ENCODE results near the gene CADPS.

DNA sequence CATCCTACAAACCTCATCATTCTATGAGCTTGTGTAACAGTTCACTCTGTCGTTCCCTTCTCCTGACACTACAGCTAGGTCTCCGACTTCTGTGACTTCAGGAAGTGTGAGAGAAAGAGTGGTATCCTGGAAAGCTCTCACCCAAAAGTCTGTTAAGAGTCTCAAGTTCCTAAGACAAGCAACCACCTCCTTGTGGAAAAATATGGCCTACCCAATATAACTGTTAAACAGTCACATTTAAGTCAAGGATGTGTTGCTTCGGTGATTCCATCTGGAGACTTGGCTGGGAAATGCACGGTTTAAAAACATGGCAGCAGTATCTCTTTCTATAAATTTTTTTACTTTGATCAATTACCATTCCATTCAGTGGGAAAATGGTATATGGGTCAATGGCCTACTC is 515.7 kb downstream of the CADPS start:
- TF ChIP-seq, protein P1, sequence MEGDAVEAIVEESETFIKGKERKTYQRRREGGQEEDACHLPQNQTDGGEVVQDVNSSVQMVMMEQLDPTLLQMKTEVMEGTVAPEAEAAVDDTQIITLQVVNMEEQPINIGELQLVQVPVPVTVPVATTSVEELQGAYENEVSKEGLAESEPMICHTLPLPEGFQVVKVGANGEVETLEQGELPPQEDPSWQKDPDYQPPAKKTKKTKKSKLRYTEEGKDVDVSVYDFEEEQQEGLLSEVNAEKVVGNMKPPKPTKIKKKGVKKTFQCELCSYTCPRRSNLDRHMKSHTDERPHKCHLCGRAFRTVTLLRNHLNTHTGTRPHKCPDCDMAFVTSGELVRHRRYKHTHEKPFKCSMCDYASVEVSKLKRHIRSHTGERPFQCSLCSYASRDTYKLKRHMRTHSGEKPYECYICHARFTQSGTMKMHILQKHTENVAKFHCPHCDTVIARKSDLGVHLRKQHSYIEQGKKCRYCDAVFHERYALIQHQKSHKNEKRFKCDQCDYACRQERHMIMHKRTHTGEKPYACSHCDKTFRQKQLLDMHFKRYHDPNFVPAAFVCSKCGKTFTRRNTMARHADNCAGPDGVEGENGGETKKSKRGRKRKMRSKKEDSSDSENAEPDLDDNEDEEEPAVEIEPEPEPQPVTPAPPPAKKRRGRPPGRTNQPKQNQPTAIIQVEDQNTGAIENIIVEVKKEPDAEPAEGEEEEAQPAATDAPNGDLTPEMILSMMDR (conservative IDR thresholded peaks at IDR 0.05; ENCODE audit: low read depth, low read length), result no peak
- TF ChIP-seq FOS (IDR thresholded peaks at IDR 0.05; ENCODE audit: low read depth, low read length) (no peak), MXI1 (IDR thresholded peaks at IDR 0.05; ENCODE audit: borderline replicate concordance, low read depth, low read length) (no peak), RCOR1 (IDR thresholded peaks at IDR 0.05; ENCODE audit: insufficient replicate concordance, low read length) (no peak), RAD21 (IDR thresholded peaks at IDR 0.05; ENCODE audit: low read length) (no peak)
